ENCODE results near the gene POR.

POR gene

DNA sequence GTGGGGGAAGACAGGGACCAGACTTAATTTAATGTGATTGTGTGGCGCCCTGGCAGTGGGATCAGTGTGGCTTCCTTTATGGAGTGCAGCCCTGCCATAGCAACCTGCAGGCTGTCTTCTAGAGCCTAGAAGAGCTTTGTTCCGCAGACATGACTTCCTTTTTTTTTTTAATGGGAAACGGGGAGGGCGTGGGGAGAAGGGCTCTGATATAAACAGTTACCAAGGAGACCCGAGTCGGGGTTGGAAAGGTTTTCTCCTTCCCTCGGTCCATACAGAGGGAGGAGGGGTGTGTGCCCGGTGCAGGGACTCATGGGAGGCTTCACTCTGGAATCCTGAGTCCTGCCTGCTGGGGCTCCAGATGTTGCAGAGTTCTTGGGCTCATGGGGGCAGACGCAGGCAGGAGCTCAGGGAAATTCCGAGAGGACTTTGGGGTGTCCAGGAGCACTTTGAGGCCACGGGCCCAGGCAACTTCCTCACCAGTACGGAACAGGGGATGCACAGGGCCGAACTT, 52.6 kb downstream of the POR start:
- H3K4me3 ChIP-seq (ENCODE audit: low read depth in 1 of 2, low read length in 1 of 2), result peak overlapping the region in 1 of 2 experiments; percentile 2
- H3K27ac ChIP-seq, result peak overlapping the region; percentile 14

DNA sequence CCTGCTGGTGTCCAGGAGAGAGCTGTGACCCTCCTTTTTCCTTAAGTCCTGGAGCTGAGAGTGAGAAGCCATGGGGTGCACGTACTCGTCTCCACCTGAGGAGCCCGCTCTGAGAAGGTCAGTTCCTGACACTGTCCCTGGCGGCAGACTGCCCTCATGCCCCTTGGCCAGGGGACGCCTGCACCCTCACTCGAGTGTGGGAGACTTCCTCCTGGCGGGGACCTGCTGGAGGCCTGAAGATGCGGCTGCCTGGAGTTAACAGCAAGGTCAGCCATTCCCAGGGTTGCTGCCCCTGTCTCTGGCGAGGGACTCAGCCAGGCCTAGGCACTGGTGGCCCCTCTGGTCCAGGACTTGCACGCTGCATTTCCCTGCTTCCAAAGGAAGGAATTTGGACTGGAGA, 53.1 kb downstream of the POR start:
- no peaks in the 10 kb centered on the region for H3K27me3 ChIP-seq
- TF ChIP-seq, protein P1, sequence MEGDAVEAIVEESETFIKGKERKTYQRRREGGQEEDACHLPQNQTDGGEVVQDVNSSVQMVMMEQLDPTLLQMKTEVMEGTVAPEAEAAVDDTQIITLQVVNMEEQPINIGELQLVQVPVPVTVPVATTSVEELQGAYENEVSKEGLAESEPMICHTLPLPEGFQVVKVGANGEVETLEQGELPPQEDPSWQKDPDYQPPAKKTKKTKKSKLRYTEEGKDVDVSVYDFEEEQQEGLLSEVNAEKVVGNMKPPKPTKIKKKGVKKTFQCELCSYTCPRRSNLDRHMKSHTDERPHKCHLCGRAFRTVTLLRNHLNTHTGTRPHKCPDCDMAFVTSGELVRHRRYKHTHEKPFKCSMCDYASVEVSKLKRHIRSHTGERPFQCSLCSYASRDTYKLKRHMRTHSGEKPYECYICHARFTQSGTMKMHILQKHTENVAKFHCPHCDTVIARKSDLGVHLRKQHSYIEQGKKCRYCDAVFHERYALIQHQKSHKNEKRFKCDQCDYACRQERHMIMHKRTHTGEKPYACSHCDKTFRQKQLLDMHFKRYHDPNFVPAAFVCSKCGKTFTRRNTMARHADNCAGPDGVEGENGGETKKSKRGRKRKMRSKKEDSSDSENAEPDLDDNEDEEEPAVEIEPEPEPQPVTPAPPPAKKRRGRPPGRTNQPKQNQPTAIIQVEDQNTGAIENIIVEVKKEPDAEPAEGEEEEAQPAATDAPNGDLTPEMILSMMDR (IDR thresholded peaks at IDR 0.05), result no peak
- peaks cover 27 to 28% of the 10 kb centered on the region in 2 experiments for H3K4me1 ChIP-seq (ENCODE audit: control insufficient read depth in 1 of 2, insufficient read depth in 1 of 2, low read depth in 1 of 2, low read length in 1 of 2)
- peak overlapping the region; percentile 14 for H3K27ac ChIP-seq
- H3K36me3 ChIP-seq, result peaks cover 29% of the 10 kb centered on the region
- no peak overlapping the region for H3K4me3 ChIP-seq (ENCODE audit: low read depth in 1 of 2, low read length in 1 of 2)
- H3K9me3 ChIP-seq, result no peaks in the 10 kb centered on the region

More for the DNA sequence above, 52.6 kb downstream of the POR start:
- Histone ChIP-seq H3K27me3 (no peaks in the 10 kb centered on the region), H3K36me3 (peaks cover 25% of the 10 kb centered on the region), H3K9me3 (no peaks in the 10 kb centered on the region), H3K4me1 (ENCODE audit: control insufficient read depth in 1 of 2, insufficient read depth in 1 of 2, low read depth in 1 of 2, low read length in 1 of 2) (peaks cover 26 to 27% of the 10 kb centered on the region in 2 experiments)
- TF ChIP-seq, protein P1 (IDR thresholded peaks at IDR 0.05), result no peak

DNA sequence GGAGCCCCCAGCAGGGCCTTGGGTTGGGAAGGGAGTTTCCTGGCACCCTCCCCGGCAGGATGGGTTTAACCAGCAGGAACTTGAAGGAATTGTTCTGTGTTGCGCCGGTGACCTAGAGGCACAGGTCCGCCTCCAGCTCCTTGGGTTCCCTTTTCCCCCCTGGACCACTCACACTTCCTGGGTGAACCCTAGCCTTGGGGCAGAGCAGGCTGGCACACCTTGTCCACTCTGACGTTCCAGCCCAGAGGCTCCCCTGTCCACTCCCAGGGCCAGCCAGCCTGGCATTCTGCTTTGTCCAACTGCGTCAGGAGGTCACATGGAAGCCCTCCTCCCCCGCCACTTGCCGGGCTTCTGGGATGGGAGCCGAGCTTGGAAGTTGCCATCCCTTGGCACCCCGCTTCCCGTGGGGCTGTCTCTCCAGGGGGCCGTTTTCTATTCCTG, 53.6 kb downstream of the POR start:
- no peak overlapping the region for H3K27ac ChIP-seq
- H3K9me3 ChIP-seq, result no peaks in the 10 kb centered on the region
- peaks cover 34% of the 10 kb centered on the region for H3K36me3 ChIP-seq
- H3K4me3 ChIP-seq (ENCODE audit: low read depth in 1 of 2, low read length in 1 of 2), result no peak overlapping the region
- H3K4me1 ChIP-seq (ENCODE audit: control insufficient read depth in 1 of 2, insufficient read depth in 1 of 2, low read depth in 1 of 2, low read length in 1 of 2), result peaks cover 27 to 28% of the 10 kb centered on the region in 2 experiments
- no peaks in the 10 kb centered on the region for H3K27me3 ChIP-seq
- TF ChIP-seq, protein P1 (IDR thresholded peaks at IDR 0.05), result no peak

DNA sequence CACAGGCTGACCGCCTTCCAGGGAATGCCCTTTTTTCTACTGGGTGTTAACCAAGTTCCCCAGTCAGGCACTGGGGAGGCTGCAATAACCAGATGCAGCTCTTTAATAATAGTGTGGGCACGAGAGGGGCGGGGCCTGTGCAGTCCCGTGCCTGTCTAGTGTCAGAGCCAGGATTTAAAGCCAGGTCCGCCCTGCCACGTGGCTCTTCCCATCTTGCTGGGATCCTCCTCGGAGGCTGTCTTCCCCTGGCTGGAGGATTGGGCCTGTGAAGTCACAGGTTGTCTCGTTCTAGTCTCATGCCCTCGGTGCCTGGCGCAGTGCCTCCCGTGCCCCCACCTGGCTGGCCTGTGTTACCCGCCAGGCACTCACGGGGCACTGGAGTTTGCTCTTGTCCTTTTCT, 54.2 kb downstream of the POR start:
- Histone ChIP-seq H3K27ac (no peak overlapping the region), H3K27me3 (no peaks in the 10 kb centered on the region), H3K4me3 (ENCODE audit: low read depth in 1 of 2, low read length in 1 of 2) (no peak overlapping the region), H3K4me1 (ENCODE audit: control insufficient read depth in 1 of 2, insufficient read depth in 1 of 2, low read depth in 1 of 2, low read length in 1 of 2) (peaks cover 27 to 28% of the 10 kb centered on the region in 2 experiments), H3K9me3 (no peaks in the 10 kb centered on the region), H3K36me3 (peaks cover 40% of the 10 kb centered on the region)
- TF ChIP-seq, protein P1 (IDR thresholded peaks at IDR 0.05), result no peak

DNA sequence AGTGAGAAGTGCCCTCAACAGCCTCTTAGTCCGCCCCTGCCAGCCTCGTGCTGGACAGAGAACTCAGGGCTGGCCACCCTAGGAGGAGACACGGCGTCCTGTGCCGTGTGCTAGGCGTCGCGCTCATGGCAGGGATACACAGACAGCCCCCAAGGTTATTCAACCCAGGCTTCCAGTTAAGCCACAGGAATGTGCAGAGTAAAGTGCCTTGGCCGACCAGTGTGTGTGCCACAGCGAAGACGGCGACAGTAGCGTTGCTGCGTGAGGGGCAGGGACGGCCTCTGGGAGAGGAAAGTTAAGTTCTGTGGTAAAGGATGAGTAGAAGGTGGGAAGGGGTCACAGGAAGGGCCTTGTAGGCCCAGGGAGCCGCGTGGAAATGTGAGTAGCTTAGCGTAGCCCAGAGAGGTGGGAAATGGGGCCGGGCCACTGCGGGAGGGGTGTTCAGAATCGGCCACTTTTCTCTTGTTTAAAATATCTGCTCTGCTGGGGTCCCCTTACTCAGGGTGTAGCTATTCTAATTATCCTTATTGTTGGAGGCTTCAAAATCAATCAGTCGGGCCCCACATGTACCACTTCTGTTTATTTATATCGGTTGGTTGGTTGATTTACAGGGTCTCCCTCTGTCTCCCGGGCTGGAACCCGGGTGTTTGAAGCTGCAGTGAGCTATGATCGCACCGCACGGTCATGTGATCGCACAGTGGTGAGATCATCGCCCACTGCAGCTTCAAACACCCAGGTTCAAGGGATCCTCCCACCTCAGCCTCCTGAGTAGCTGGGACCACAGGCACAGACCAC, 54.9 kb downstream of the POR start:
- no peak overlapping the region for H3K4me3 ChIP-seq (ENCODE audit: low read depth in 1 of 2, low read length in 1 of 2)
- no peaks in the 10 kb centered on the region for H3K9me3 ChIP-seq
- peaks cover 40% of the 10 kb centered on the region for H3K36me3 ChIP-seq
- H3K27ac ChIP-seq, result no peak overlapping the region
- no peaks in the 10 kb centered on the region for H3K27me3 ChIP-seq
- TF ChIP-seq, protein P1 (IDR thresholded peaks at IDR 0.05), result no peak
- H3K4me1 ChIP-seq (ENCODE audit: control insufficient read depth in 1 of 2, insufficient read depth in 1 of 2, low read depth in 1 of 2, low read length in 1 of 2), result peaks cover 27 to 28% of the 10 kb centered on the region in 2 experiments
